Memory B cell (primary cell): ENCODE data around the gene NUDT4B.
"Not testable (repeated sequence)": the region's sequence is repeated elsewhere in the genome, so short reads cannot be mapped to it uniquely, and the experiment has no call there.

Experiments used
- ATAC-seq: fragments of 150-1000 bp; cut with Tn5 transposase; 2 replicates; pipeline ENCODE4 v1.10.0; 2021; ENCODE audit warnings: low read depth, mild to moderate bottlenecking, moderate library complexity
- DNase-seq, 2 donors: peaks; one replicate each; pipeline ENCODE4 v3.0.0; 2022; ENCODE audit warnings: low spot score in 2 of 2
- H3K27ac Mint-ChIP-seq: one replicate; pipeline ENCODE4 v1.8.0; 2022; ENCODE audit warnings: mild to moderate bottlenecking, moderate library complexity, mixed read lengths
- H3K27me3 Mint-ChIP-seq: one replicate; pipeline ENCODE4 v1.8.0; 2022; ENCODE audit warnings: mixed read lengths
- H3K36me3 Mint-ChIP-seq: one replicate; pipeline ENCODE4 v1.8.0; 2022; ENCODE audit warnings: mild to moderate bottlenecking, mixed read lengths
- H3K4me1 Mint-ChIP-seq: one replicate; pipeline ENCODE4 v1.8.0; 2022; ENCODE audit warnings: mixed read lengths
- H3K4me3 Mint-ChIP-seq: one replicate; pipeline ENCODE4 v1.8.0; 2022; ENCODE audit warnings: mild to moderate bottlenecking, moderate library complexity, mixed read lengths
- H3K9me3 Mint-ChIP-seq: one replicate; pipeline ENCODE4 v1.8.0; 2022; ENCODE audit warnings: mixed read lengths

Gene NUDT4B

GRCh38 chr1:148727862-148728261 lies 20.7 kb upstream of the NUDT4B start:
- H3K9me3 Mint-ChIP-seq, H3K4me3 Mint-ChIP-seq, H3K4me1 Mint-ChIP-seq, H3K27ac Mint-ChIP-seq, H3K27me3 Mint-ChIP-seq, DNase-seq, H3K36me3 Mint-ChIP-seq, ATAC-seq: not testable (repeated sequence)

- ATAC-seq, result peak; percentile 86
- DNase-seq, H3K27ac Mint-ChIP-seq, H3K9me3 Mint-ChIP-seq, H3K36me3 Mint-ChIP-seq, H3K27me3 Mint-ChIP-seq, H3K4me3 Mint-ChIP-seq, H3K4me1 Mint-ChIP-seq: not testable (repeated sequence)
Measured at GRCh38 chr1:148729128-148729527, 19.4 kb upstream of the NUDT4B start.

DNA sequence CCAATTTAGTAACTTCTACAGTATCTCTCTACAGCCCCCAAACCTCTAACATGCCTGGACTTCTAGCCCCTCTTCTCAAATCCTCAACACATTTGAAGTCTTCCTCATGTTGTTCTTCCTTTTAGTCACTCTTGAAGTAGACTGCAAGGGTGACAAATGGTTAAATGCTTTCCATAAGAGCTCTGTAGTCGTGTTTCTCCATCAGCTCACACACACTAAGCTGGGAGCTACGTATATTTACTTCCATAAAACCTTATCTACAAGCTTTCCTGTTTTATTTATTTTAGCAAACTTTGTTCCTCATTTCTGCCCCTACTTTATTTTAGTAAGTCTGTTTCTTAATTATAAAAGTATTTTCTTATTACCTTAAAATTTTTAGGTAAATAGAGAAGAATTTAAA lies 19.0 kb upstream of the NUDT4B start:
- not testable (repeated sequence) for H3K36me3 Mint-ChIP-seq, H3K4me3 Mint-ChIP-seq, H3K27ac Mint-ChIP-seq, H3K4me1 Mint-ChIP-seq, ATAC-seq, H3K9me3 Mint-ChIP-seq, H3K27me3 Mint-ChIP-seq, DNase-seq

GRCh38 chr1:148732277-148732676 lies 16.3 kb upstream of the NUDT4B start:
- not testable (repeated sequence) for H3K9me3 Mint-ChIP-seq, DNase-seq, H3K27me3 Mint-ChIP-seq, ATAC-seq, H3K4me3 Mint-ChIP-seq, H3K36me3 Mint-ChIP-seq, H3K27ac Mint-ChIP-seq, H3K4me1 Mint-ChIP-seq

DNA sequence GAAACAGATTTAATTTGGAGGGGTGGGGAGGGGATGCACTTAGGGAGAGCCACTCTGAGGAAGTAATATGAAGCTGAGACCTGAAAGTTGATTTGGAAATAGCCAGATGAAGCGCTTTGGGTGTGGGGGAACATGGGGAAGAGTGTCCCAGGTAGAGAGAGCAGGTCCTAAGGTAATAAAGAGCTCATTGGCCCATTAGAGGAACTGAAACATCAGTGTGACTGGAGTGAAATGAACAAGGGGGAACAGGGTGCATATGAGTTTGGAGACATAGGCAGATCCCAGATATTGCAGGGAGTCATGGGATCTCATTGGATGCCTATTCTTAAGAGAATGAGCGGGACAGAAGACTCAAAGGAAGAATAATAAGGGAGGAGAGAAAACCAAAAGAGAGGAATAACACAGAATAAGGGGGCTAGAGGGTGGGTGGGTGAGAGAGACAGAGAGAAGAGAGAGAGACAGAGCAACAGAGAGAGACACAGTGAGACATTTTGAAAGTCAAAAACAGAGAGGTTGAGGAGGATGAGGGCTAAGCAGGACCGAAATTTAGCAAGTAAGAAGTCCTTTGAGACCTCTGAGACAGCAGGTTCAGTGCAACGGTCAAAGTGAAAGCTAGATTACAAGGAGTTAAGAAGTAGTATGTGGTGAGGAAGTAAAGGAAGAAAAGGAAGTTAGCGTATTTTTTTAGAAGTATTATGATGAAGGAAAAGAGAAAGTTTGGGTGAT lies 14.8 kb upstream of the NUDT4B start:
- DNase-seq, H3K4me1 Mint-ChIP-seq, H3K4me3 Mint-ChIP-seq, H3K27ac Mint-ChIP-seq, H3K36me3 Mint-ChIP-seq, H3K9me3 Mint-ChIP-seq, H3K27me3 Mint-ChIP-seq: not testable (repeated sequence)
- peak; percentile 47 for ATAC-seq

DNA sequence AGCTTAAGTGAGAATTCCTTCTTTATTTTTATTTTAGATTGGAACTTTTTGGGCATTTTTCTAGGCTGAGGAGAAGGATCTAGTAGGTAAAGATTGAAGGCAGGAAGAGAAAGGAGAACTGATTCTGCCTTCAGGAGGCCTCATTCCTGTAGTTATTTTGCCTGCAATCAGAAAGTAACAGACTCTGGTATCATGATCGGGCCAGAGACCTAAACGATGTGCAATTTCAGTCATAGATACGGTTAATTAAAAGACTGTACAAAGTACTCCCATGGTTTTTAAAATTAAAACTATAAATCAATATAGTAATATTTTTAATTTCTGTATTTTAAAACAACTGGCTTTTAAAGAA lies 14.3 kb upstream of the NUDT4B start:
- not testable (repeated sequence) for H3K4me3 Mint-ChIP-seq, H3K27me3 Mint-ChIP-seq, H3K9me3 Mint-ChIP-seq, H3K4me1 Mint-ChIP-seq, DNase-seq, H3K36me3 Mint-ChIP-seq, H3K27ac Mint-ChIP-seq
- peak; percentile 20 for ATAC-seq

DNA sequence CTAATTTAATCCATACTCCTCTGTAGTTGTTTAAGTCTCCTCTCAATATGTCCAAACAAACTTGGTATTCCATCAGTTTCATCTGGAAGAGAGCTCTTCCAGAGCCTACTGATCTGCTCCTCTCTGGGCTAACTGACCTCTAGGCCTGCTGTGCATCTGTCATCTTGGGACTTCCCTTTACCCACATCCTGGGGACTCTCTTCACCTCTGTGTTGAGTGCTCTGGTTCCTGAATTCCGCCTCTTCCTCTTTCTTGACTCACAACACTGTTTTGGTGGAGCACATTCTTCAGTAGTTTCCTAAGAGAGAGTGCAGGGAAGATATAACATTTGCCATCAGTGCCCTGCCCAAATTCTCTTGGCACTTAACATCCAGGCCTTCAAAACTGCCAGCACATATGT lies 13.0 kb upstream of the NUDT4B start:
- not testable (repeated sequence) for DNase-seq, H3K27me3 Mint-ChIP-seq, H3K4me1 Mint-ChIP-seq, H3K4me3 Mint-ChIP-seq, H3K36me3 Mint-ChIP-seq, H3K9me3 Mint-ChIP-seq, H3K27ac Mint-ChIP-seq
- peak; percentile 83 for ATAC-seq

- H3K27ac Mint-ChIP-seq, H3K27me3 Mint-ChIP-seq, H3K9me3 Mint-ChIP-seq, H3K4me3 Mint-ChIP-seq, H3K4me1 Mint-ChIP-seq, DNase-seq, H3K36me3 Mint-ChIP-seq, ATAC-seq: not testable (repeated sequence)
Measured at GRCh38 chr1:148738667-148739066, 9.9 kb upstream of the NUDT4B start.

DNA sequence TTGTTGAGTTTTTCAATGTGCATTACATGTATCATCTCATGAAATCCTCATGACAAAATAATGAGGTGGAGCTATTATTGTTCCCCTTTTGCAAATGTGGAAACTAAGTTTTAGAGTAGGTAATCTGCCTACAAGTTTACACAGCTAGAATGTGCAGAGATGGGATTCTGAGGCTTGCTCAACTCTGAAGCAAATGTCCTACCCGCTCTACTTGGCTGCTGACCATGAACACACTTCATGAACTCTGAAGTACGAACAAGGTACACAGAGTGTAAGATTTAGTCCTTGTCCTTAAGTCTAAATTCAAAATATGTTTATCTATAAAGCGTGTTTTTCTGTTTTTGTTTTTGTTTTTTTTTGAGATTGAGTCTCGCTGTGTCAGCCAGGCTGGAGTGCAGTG lies 5.4 kb upstream of the NUDT4B start:
- not testable (repeated sequence) for H3K27me3 Mint-ChIP-seq, H3K4me1 Mint-ChIP-seq, H3K36me3 Mint-ChIP-seq, H3K4me3 Mint-ChIP-seq, H3K9me3 Mint-ChIP-seq, H3K27ac Mint-ChIP-seq, ATAC-seq, DNase-seq

GRCh38 chr1:148743726-148744720 lies 4.6 kb upstream of the NUDT4B start:
- peak; percentile 20 for ATAC-seq
- not testable (repeated sequence) for H3K36me3 Mint-ChIP-seq, H3K27ac Mint-ChIP-seq, H3K4me1 Mint-ChIP-seq, H3K27me3 Mint-ChIP-seq, DNase-seq, H3K9me3 Mint-ChIP-seq, H3K4me3 Mint-ChIP-seq

GRCh38 chr1:148749335-148749681 lies 734 bp downstream of the NUDT4B start:
- ATAC-seq, result peak; percentile 97
- DNase-seq, H3K27ac Mint-ChIP-seq, H3K27me3 Mint-ChIP-seq, H3K4me1 Mint-ChIP-seq, H3K4me3 Mint-ChIP-seq, H3K36me3 Mint-ChIP-seq, H3K9me3 Mint-ChIP-seq: not testable (repeated sequence)

DNA sequence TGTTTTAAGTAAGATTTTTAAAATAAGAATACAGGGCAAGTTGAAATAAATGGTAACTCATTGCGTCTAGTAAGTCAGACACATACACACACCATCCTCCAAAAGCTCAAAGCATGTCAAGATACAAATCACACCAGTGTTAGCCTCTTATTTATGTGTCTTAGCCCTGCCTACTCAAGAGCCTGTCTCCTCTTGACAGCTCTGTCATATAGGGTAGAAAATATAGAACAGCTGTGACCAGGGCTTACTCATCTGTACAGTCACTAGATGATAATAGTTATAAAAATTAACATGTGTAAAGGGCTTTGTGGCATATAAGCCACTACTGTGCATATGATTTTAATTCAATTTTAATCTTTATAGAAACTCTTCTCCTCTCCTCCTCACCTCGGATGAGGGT lies 7.7 kb downstream of the NUDT4B start:
- H3K4me1 Mint-ChIP-seq, DNase-seq, H3K27me3 Mint-ChIP-seq, ATAC-seq, H3K9me3 Mint-ChIP-seq, H3K27ac Mint-ChIP-seq, H3K36me3 Mint-ChIP-seq, H3K4me3 Mint-ChIP-seq: not testable (repeated sequence)

- not testable (repeated sequence) for H3K27me3 Mint-ChIP-seq, H3K36me3 Mint-ChIP-seq, DNase-seq, H3K27ac Mint-ChIP-seq, H3K4me3 Mint-ChIP-seq, ATAC-seq, H3K4me1 Mint-ChIP-seq, H3K9me3 Mint-ChIP-seq
Measured at GRCh38 chr1:148757446-148757845, 8.9 kb downstream of the NUDT4B start.

- H3K27ac Mint-ChIP-seq, H3K4me3 Mint-ChIP-seq, H3K27me3 Mint-ChIP-seq, H3K9me3 Mint-ChIP-seq, H3K36me3 Mint-ChIP-seq, H3K4me1 Mint-ChIP-seq, DNase-seq: not testable (repeated sequence)
- ATAC-seq, result peak; percentile 100
Measured at GRCh38 chr1:148758412-148758811, 9.8 kb downstream of the NUDT4B start.

DNA sequence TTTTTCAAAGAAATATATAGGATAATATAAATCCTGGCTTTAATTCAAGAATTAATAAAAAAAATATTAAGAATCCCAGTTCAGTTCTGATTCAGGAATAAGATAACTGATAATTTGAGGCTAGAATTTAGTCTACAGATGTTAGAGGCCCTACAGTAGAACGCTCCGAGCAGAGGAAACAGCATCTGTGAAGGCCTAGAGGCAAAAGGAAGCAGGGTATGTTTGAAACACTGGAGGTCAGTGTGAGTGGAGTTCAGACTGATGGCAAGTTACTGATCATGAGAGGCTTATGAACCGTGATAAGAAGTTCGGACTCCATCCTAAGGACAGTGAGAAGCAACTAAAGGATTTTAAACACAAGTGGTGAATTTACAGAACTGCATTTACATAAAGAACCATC lies 10.4 kb downstream of the NUDT4B start:
- H3K4me1 Mint-ChIP-seq, H3K27me3 Mint-ChIP-seq, H3K27ac Mint-ChIP-seq, ATAC-seq, H3K9me3 Mint-ChIP-seq, H3K36me3 Mint-ChIP-seq, H3K4me3 Mint-ChIP-seq, DNase-seq: not testable (repeated sequence)
